GM10266 (cell line): ENCODE results near the gene CYP27C1.

Source experiments
- DNase-seq: peaks from one replicate; pipeline ENCODE4 v3.0.0; 2012; ENCODE audit errors: extremely low spot score
- TF ChIP-seq, protein P1 (sequence below): IDR thresholded peaks from 2 replicates; pipeline ENCODE4 v1.5.1; 2012; ENCODE audit warnings: mild to moderate bottlenecking, low read depth; ENCODE audit not compliant: control insufficient read depth, insufficient read depth; ENCODE audit errors: missing control alignments

CYP27C1 gene

DNA sequence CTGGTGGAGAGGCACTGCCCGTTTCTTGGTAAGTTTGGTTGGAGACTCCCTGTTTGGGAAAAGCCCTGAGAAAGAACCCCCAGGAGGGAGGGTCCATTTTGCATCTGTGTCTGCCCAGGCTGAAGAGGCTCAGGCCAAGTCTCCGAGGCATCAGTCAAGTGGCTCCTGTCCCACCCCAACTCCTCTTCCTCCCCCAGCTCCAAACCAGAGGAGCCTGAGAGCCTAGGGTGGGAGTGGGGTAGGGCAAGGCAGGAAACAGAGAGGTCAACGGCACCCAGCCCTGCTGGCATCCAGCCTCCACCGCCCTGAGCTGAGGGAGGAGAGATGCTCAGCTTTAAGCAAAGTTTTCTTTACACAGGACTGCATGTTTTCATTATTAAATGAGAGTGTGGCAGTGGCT lies 38.2 kb downstream of the CYP27C1 start:
- DNase-seq: no peak
- TF ChIP-seq, protein P1, sequence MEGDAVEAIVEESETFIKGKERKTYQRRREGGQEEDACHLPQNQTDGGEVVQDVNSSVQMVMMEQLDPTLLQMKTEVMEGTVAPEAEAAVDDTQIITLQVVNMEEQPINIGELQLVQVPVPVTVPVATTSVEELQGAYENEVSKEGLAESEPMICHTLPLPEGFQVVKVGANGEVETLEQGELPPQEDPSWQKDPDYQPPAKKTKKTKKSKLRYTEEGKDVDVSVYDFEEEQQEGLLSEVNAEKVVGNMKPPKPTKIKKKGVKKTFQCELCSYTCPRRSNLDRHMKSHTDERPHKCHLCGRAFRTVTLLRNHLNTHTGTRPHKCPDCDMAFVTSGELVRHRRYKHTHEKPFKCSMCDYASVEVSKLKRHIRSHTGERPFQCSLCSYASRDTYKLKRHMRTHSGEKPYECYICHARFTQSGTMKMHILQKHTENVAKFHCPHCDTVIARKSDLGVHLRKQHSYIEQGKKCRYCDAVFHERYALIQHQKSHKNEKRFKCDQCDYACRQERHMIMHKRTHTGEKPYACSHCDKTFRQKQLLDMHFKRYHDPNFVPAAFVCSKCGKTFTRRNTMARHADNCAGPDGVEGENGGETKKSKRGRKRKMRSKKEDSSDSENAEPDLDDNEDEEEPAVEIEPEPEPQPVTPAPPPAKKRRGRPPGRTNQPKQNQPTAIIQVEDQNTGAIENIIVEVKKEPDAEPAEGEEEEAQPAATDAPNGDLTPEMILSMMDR: no peak

DNA sequence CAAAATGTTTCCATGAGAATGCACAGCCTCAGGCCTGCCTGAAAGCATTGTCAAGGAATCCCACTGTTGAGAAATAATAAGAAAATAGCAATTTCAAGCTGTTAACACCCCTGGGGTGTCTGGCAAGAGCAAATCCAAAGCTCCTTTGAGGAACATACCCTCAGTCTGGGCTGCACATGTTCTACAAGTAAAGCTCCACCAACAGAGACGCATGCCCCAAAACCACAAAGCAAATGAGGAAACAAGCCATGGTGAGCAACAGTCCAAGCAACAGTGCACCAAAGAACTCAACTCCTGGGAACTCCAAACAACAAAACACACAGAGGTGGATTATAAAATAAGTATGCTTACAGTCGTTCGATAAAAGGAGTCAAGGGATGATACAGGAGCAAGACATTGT lies 40.3 kb downstream of the CYP27C1 start:
- TF ChIP-seq, protein P1: no peak
- no peak for DNase-seq

DNA sequence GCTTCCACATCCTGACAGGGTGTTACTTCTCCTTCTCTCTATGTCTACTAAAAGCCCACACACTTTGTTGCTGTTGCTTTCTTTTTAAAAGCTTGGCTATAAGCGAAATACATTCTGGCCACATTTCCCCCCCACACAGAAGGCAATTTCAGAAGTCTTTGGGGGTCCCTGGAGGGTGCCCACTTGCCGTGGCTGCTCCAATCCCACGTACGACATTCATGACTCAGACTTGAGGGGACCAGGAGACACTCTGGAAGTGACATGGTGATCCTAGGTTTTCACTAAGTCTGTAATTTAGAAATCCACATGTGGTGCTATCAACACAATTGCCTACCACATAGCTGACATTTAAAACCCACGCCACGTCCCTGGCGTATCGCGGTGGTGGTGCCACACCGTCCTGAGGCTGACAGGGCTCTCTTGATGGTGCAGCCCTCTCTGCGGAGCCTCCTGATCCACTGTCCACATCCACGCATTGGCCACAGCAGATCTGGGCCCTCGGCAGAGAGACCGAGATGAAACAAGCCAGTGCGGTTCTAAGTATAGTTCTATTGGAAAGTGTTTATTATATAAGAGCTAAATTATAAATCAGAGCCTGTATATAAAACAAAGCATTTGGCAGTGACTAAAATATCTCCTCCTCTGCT lies 42.4 kb downstream of the CYP27C1 start:
- TF ChIP-seq, protein P1: no peak
- DNase-seq: no peak

DNA sequence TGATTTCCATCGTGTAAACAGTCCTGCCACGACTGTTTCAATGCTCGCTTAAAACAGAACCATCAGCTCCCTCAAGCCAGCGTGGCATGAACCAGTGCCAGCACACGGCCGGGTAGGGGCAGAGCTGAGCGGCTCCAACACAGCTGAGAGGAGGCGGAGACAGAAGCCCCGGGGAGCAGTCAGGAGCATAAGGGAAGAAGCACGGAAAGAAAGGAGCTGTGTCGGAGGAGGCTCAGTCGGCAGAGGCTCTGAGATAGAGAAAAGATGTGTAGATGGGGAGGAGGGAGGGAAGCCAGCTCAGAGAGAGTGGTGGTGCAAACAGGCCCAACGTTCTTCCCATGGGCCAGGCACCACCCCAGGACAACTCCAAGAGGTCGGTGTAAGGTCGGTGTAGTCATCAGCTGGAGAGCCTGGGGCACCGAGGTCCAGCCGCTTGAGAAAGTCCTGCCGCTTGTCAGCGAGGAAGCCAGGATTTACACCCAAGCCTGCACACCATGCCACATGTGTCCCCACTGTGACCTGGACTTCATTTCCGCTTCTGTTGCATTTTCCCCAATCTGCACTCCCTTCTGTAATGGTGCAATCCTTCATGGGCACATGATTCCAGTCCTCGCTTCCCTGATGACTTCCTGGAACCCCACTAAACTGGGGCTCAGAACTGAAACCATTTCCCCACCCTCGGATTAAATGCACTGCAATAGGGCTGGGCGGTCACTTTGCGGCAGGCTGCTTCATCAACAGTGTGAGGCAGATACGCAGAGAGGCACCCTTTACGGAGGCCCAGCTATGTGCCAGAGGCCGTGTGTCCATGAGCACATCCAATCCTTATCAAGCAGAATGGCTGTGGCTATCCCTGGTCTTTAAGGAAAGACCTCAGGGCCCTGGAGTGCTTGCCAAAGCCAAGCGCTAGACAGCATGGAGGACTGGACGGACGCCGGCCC lies 43.5 kb downstream of the CYP27C1 start:
- TF ChIP-seq, protein P1: no peak
- no peak for DNase-seq

DNA sequence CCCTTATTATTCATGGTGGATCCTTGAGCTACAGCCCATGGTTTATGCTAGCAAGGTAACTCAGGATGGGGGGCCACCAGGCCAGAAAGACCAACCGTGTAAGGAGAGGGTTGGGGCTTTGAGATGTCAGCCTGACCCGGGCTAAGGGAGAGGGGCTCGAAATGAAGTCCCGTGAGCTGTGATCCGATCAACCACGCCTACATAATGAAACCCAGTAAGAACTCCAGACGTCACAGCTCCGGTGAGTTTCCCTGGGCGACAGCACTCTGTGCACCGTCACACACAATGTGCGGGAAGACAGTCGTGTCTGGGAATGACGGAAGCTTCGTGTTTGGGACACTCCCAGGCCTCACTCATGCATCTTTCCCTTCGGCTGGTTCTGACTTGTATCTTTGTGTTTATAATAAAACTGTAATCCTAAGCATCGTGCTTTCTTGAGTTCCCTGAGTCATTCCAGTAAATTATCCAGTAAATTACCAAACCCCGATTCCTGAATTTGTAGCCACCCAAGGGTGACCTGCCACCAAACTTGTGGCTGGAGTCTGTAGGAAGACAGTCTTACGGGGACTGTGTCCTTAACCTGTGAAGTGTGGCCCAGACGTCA lies 44.2 kb downstream of the CYP27C1 start:
- no peak for DNase-seq
- TF ChIP-seq, protein P1: no peak

DNA sequence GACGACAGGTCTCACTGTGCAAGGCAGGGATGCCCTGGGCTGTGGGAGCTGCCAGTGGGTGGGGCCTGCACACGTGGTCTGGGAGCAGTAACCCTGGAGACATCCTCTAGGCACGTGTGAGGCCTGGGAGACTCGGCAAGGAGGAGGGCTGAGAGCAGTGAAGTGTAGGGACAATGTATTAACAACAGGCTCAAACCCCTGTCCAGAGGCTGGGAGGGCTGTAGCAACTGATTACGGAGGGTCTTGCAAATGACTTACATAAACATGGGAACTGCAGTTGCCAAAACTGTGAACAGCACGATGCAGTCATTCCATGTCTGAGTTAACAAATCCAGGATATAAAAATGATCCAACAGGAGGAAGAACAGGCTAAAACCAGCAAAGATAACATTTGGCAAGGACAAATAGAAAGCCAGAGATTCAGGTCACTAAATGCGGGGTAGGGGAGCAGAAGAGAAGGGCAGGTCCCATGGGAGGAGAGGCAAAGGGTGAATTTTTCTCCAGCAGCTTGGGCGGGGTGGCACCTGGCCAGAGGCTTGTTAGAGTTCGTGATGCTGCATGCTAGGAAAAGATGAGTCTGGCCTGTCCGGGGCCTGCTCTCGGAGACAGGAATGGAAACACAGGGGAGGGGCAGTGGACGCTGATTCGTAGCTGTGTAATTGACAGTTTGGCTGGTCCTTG lies 44.9 kb downstream of the CYP27C1 start:
- no peak for DNase-seq
- TF ChIP-seq, protein P1: no peak

DNA sequence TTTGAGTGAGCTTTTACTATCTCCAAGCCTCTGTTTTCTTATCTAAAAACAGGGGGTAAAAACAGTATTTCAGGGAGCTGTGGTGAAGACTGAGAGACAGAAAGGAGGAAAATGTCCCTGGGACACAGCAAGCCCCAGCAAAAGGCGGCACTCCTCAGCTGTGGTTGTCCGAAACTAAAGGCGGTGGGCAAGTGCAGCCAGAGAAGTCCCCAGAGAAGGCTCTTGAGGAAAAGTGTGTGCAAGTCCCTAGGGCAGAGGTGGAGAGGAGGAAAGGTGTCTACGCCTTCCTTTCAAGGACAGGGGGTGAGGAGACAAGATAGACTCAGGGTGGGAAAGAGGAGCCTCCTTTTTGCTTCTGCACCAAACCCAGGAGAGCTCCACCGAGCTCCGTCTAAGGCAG lies 45.5 kb downstream of the CYP27C1 start:
- TF ChIP-seq, protein P1: no peak
- DNase-seq: no peak
